Measurements from ENCODE around the gene KIF5B. TPM values are rescaled to one million over a fixed set of nuclear protein-coding genes. Genes with fewer than 3 reads are reported as not detected.
A peak's percentile ranks its signal among the peaks of the same experiment; 100 is the strongest.
"Not testable (repeated sequence)": the region's sequence is repeated elsewhere in the genome, so short reads cannot be mapped to it uniquely, and the experiment has no call there.

Gene KIF5B
- polyA plus RNA-seq, 1 donor: 184 TPM

GRCh38 chr10:32017044-32017443 is 39.2 kb downstream of the KIF5B start:
- no peak for DNase-seq

- DNase-seq: no peak
Observed at GRCh38 chr10:32015386-32015785, 40.8 kb downstream of the KIF5B start.

- DNase-seq: no peak
Observed at GRCh38 chr10:32007026-32007425, 49.2 kb downstream of the KIF5B start.

- DNase-seq: peak; percentile 19
Observed at GRCh38 chr10:32005050-32005449, 51.2 kb downstream of the KIF5B start.

GRCh38 chr10:32004161-32004591 is 52.0 kb downstream of the KIF5B start:
- no peak for DNase-seq

GRCh38 chr10:32002531-32002930 is 53.7 kb downstream of the KIF5B start:
- no peak for DNase-seq

- DNase-seq: no peak
Observed at GRCh38 chr10:32000937-32001336, 55.3 kb downstream of the KIF5B start.

- DNase-seq: no peak
Observed at GRCh38 chr10:31999836-32000235, 56.4 kb downstream of the KIF5B start.

GRCh38 chr10:31999070-31999660 is 57.1 kb downstream of the KIF5B start:
- DNase-seq: no peak

GRCh38 chr10:31994926-31995325 is 61.3 kb downstream of the KIF5B start:
- DNase-seq: no peak

GRCh38 chr10:31990937-31991336 is 65.3 kb downstream of the KIF5B start:
- no peak for DNase-seq

- not testable (repeated sequence) for DNase-seq
Observed at GRCh38 chr10:31987786-31988185, 68.4 kb downstream of the KIF5B start.

GRCh38 chr10:31982111-31982510 is 74.1 kb downstream of the KIF5B start:
- DNase-seq: no peak

GRCh38 chr10:31980471-31980870 is 75.8 kb downstream of the KIF5B start:
- no peak for DNase-seq

GRCh38 chr10:31979071-31979470 is 77.2 kb downstream of the KIF5B start:
- DNase-seq: not testable (repeated sequence)

GRCh38 chr10:31978156-31978483 is 78.1 kb downstream of the KIF5B start:
- DNase-seq: no peak

- DNase-seq: no peak
Observed at GRCh38 chr10:31977440-31978155, 78.6 kb downstream of the KIF5B start.

- DNase-seq: no peak
Observed at GRCh38 chr10:31975157-31975765, 81.0 kb downstream of the KIF5B start.

- no peak for DNase-seq
Observed at GRCh38 chr10:31974434-31975124, 81.6 kb downstream of the KIF5B start.

- DNase-seq: no peak
Observed at GRCh38 chr10:31972519-31973041, 83.6 kb downstream of the KIF5B start.

- DNase-seq: peak; percentile 21
Observed at GRCh38 chr10:31969847-31970246, 86.4 kb downstream of the KIF5B start.

GRCh38 chr10:31963589-31963980 is 92.6 kb downstream of the KIF5B start:
- no peak for DNase-seq
